Activated CD8-positive, alpha-beta T cell treated with anti-CD3 and anti-CD28 coated beads, Interleukin-2, amount 10 ng/mL, durations not matched to agents 7 days and 5 days (primary cell): ENCODE data around the gene UQCRQ. TPM values are rescaled to one million over a fixed set of nuclear protein-coding genes. Genes with fewer than 3 reads are reported as not detected.

Experiments used
- ATAC-seq: fragments of 150-1000 bp; cut with Tn5 transposase; one replicate; pipeline ENCODE4 v1.10.0; 2021; ENCODE audit warnings: moderate library complexity
- CTCF ChIA-PET: fragments of 350-600 bp; sonication (Branson Sonifier 250); formaldehyde crosslinking; loops from one replicate; lab custom pipeline; 2021; ENCODE audit warnings: antibody characterized with exemption; lab: Charles Lee
- POLR2A ChIA-PET: fragments of 350-600 bp; sonication (Branson Sonifier 250); formaldehyde crosslinking; loops from one replicate; lab custom pipeline; 2021; ENCODE audit warnings: antibody characterized with exemption; lab: Charles Lee
- DNase-seq: peaks from one replicate; pipeline ENCODE4 v3.0.0-alpha.2; 2020
- H3K27ac Mint-ChIP-seq: one replicate; pipeline ENCODE4 v1.8.0; 2021; ENCODE audit warnings: mild to moderate bottlenecking, mixed read lengths
- H3K27me3 Mint-ChIP-seq: one replicate; pipeline ENCODE4 v1.8.0; 2021; ENCODE audit warnings: low read depth, mixed read lengths
- H3K36me3 Mint-ChIP-seq: one replicate; pipeline ENCODE4 v1.8.0; 2021; ENCODE audit warnings: low read depth, mixed read lengths
- H3K4me1 Mint-ChIP-seq: one replicate; pipeline ENCODE4 v1.8.0; 2021; ENCODE audit warnings: low read depth, mixed read lengths
- H3K4me3 Mint-ChIP-seq: one replicate; pipeline ENCODE4 v1.8.0; 2021; ENCODE audit warnings: mild to moderate bottlenecking, mixed read lengths
- H3K9me3 Mint-ChIP-seq: one replicate; pipeline ENCODE4 v1.8.0; 2022; ENCODE audit warnings: mixed read lengths; ENCODE audit not compliant: insufficient read depth
- total RNA-seq, 2 experiments: library from RNA; stranded (reverse); gene quantifications; one replicate each; pipeline ENCODE4 v1.2.3, GENCODE V29; 2021

The UQCRQ gene
- total RNA-seq, 2 experiments from 2014 or later = 381 to 396 TPM

GRCh38 chr5:132825033-132825833 lies 41.2 kb upstream of the UQCRQ start:
- H3K9me3 Mint-ChIP-seq = no peaks in the 10 kb centered on the region
- ChIA-PET POLR2A (interaction anchor here (1.0 kb wide), 1 partner anchor 41 kb away, joined by 3 read pairs; the partner anchor contains the start of genes GDF9 and UQCRQ), CTCF (interaction anchor here (0.8 to 3.2 kb wide), 6 partner anchors 12 to 299 kb away, joined by 3 to 10 read pairs (median 3); partner anchors contain the start of genes CCNI2 and SOWAHA)
- H3K27me3 Mint-ChIP-seq = peaks cover 26% of the 10 kb centered on the region
- peak overlapping the region; percentile 52 for H3K4me3 Mint-ChIP-seq
- no peak overlapping the region for H3K27ac Mint-ChIP-seq
- DNase-seq (no peak), ATAC-seq (peak; percentile 13)
- peaks cover 35% of the 10 kb centered on the region for H3K4me1 Mint-ChIP-seq
- H3K36me3 Mint-ChIP-seq = no peaks in the 10 kb centered on the region

- ATAC-seq (peak; percentile 57), DNase-seq (peak; percentile 49)
- Mint-ChIP-seq H3K4me3 (peak overlapping the region; percentile 54), H3K4me1 (peaks cover 33% of the 10 kb centered on the region), H3K27me3 (peaks cover 27% of the 10 kb centered on the region), H3K9me3 (no peaks in the 10 kb centered on the region), H3K27ac (no peak overlapping the region), H3K36me3 (no peaks in the 10 kb centered on the region)
- ChIA-PET CTCF (interaction anchor here (1.0 to 3.2 kb wide), 3 partner anchors 12 to 299 kb away, joined by 3 to 10 read pairs (median 5); partner anchors contain the start of gene SOWAHA), POLR2A (interaction anchor here (0.7 to 1.4 kb wide), 3 partner anchors 41 to 330 kb away, joined by 3 to 4 read pairs (median 3); partner anchors contain the start of genes GDF9 and UQCRQ)
Measured at GRCh38 chr5:132825834-132826391, 40.5 kb upstream of the UQCRQ start.

GRCh38 chr5:132826424-132827082 lies 39.9 kb upstream of the UQCRQ start:
- Mint-ChIP-seq H3K4me1 (peaks cover 38% of the 10 kb centered on the region), H3K27ac (no peak overlapping the region), H3K9me3 (no peaks in the 10 kb centered on the region), H3K36me3 (no peaks in the 10 kb centered on the region), H3K27me3 (peaks cover 33% of the 10 kb centered on the region), H3K4me3 (peak overlapping the region; percentile 54)
- POLR2A ChIA-PET = interaction anchor here (0.7 to 1.4 kb wide), 2 partner anchors 41 to 331 kb away, joined by 3 to 4 read pairs; no protein-coding TSS in a partner anchor
- ATAC-seq (no peak), DNase-seq (no peak)
- CTCF ChIA-PET = interaction anchor here (1.0 to 5.0 kb wide), 5 partner anchors 38 to 300 kb away, joined by 3 to 25 read pairs (median 3); no protein-coding TSS in a partner anchor

GRCh38 chr5:132827943-132828673 lies 38.3 kb upstream of the UQCRQ start:
- H3K27ac Mint-ChIP-seq = no peak overlapping the region
- DNase-seq = no peak
- H3K36me3 Mint-ChIP-seq = no peaks in the 10 kb centered on the region
- peaks cover 37% of the 10 kb centered on the region for H3K4me1 Mint-ChIP-seq
- H3K4me3 Mint-ChIP-seq = no peak overlapping the region
- ChIA-PET POLR2A (interaction anchor here (0.9 to 2.3 kb wide), 2 partner anchors 38 to 302 kb away, joined by 4 to 7 read pairs; partner anchors contain the start of genes GDF9 and UQCRQ), CTCF (interaction anchor here (0.6 to 8.0 kb wide), 14 partner anchors 8 to 442 kb away, joined by 3 to 62 read pairs (median 5); partner anchors contain the start of gene SEPTIN8)
- H3K9me3 Mint-ChIP-seq = no peaks in the 10 kb centered on the region
- no peak for ATAC-seq
- peaks cover 35% of the 10 kb centered on the region for H3K27me3 Mint-ChIP-seq

GRCh38 chr5:132828846-132829494 lies 37.5 kb upstream of the UQCRQ start:
- Mint-ChIP-seq H3K27me3 (peaks cover 33% of the 10 kb centered on the region), H3K4me3 (peak overlapping the region; percentile 81), H3K4me1 (peaks cover 31% of the 10 kb centered on the region), H3K27ac (no peak overlapping the region), H3K9me3 (no peaks in the 10 kb centered on the region), H3K36me3 (no peaks in the 10 kb centered on the region)
- CTCF ChIA-PET = interaction anchor here (0.9 to 8.0 kb wide), 18 partner anchors 9 to 443 kb away, joined by 3 to 62 read pairs (median 5); partner anchors contain the start of genes KIF3A and SEPTIN8
- POLR2A ChIA-PET = interaction anchor here (2.3 kb wide), 1 partner anchor 38 kb away, joined by 7 read pairs; the partner anchor contains the start of genes GDF9 and UQCRQ
- no peak for DNase-seq
- no peak for ATAC-seq

GRCh38 chr5:132829742-132830435 lies 36.6 kb upstream of the UQCRQ start:
- Mint-ChIP-seq H3K4me1 (peaks cover 24% of the 10 kb centered on the region), H3K9me3 (no peaks in the 10 kb centered on the region), H3K27me3 (peaks cover 31% of the 10 kb centered on the region), H3K4me3 (peak overlapping the region; percentile 81), H3K27ac (peak overlapping the region; percentile 72), H3K36me3 (no peaks in the 10 kb centered on the region)
- DNase-seq (peak; percentile 81), ATAC-seq (peak; percentile 88)
- ChIA-PET POLR2A (no interaction called here), CTCF (interaction anchor here (0.6 to 8.0 kb wide), 16 partner anchors 10 to 444 kb away, joined by 3 to 62 read pairs (median 4); partner anchors contain the start of gene KIF3A)

- POLR2A ChIA-PET = interaction anchor here (0.7 to 1.7 kb wide), 2 partner anchors 57 to 221 kb away, joined by 3 to 4 read pairs; partner anchors contain the start of gene HSPA4
- H3K36me3 Mint-ChIP-seq = no peaks in the 10 kb centered on the region
- no peak for DNase-seq
- H3K4me1 Mint-ChIP-seq = peaks cover 21% of the 10 kb centered on the region
- H3K9me3 Mint-ChIP-seq = no peaks in the 10 kb centered on the region
- peaks cover 31% of the 10 kb centered on the region for H3K27me3 Mint-ChIP-seq
- H3K27ac Mint-ChIP-seq = peak within 1 kb of the TSS; percentile 72
- CTCF ChIA-PET = interaction anchor here (0.6 to 8.0 kb wide), 11 partner anchors 10 to 303 kb away, joined by 3 to 62 read pairs (median 4); partner anchors contain the start of gene KIF3A
- H3K4me3 Mint-ChIP-seq = peak within 1 kb of the TSS; percentile 81
- ATAC-seq = peak; percentile 39
Measured at GRCh38 chr5:132830436-132831094, 35.9 kb upstream of the UQCRQ start, which contains the start of gene SHROOM1. Gene SHROOM1 (minus strand): TSS chr5:132830647. CDS start chr5:132826140, 4,507 bp downstream.

GRCh38 chr5:132831095-132831860 lies 35.2 kb upstream of the UQCRQ start:
- Mint-ChIP-seq H3K27ac (peak overlapping the region; percentile 72), H3K4me3 (peak overlapping the region; percentile 70), H3K9me3 (no peaks in the 10 kb centered on the region), H3K4me1 (peaks cover 16% of the 10 kb centered on the region), H3K27me3 (peaks cover 31% of the 10 kb centered on the region), H3K36me3 (no peaks in the 10 kb centered on the region)
- ChIA-PET CTCF (interaction anchor here (4.5 to 8.0 kb wide), 3 partner anchors 11 to 52 kb away, joined by 25 to 62 read pairs (median 35); no protein-coding TSS in a partner anchor), POLR2A (interaction anchor here (0.7 to 1.7 kb wide), 2 partner anchors 56 to 220 kb away, joined by 3 to 4 read pairs; partner anchors contain the start of gene HSPA4)
- ATAC-seq (no peak), DNase-seq (no peak)

- no peak overlapping the region for H3K27ac Mint-ChIP-seq
- H3K9me3 Mint-ChIP-seq = no peaks in the 10 kb centered on the region
- ChIA-PET CTCF (interaction anchor here (1.4 to 8.0 kb wide), 2 partner anchors 12 to 51 kb away, joined by 3 to 62 read pairs; no protein-coding TSS in a partner anchor), POLR2A (no interaction called here)
- H3K4me1 Mint-ChIP-seq = peaks cover 14% of the 10 kb centered on the region
- H3K36me3 Mint-ChIP-seq = no peaks in the 10 kb centered on the region
- no peak overlapping the region for H3K4me3 Mint-ChIP-seq
- DNase-seq = no peak
- no peak for ATAC-seq
- peaks cover 22% of the 10 kb centered on the region for H3K27me3 Mint-ChIP-seq
Measured at GRCh38 chr5:132832612-132833011, 33.8 kb upstream of the UQCRQ start.
